HS-5 (cell line): ENCODE measurements around the gene RABGAP1L.
"Not testable (repeated sequence)": the region's sequence is repeated elsewhere in the genome, so short reads cannot be mapped to it uniquely, and the experiment has no call there.

Experiments used
- DNase-seq: peaks from one replicate; pipeline ENCODE4 v3.0.0-alpha.2; 2012; ENCODE audit warnings: low read depth

RABGAP1L gene

DNA sequence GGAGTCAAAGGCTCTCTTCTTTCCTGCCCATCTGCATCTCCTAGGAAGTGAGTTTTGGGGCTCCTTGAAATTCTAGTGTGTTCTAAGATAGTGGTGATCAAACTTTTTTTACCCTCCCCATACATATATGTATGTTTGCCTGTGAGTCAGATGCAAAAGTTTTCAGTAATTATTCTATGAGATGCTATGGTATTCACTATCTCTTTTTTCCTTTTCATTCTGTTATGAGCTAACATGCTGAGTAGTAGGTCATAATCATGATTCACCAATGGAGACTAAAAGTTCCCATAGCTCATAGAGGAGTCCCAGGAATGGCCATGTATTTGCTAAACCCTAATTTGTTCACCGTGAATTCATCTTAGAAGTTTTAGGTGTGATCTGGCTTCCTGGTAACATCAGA lies 424.0 kb downstream of the RABGAP1L start:
- DNase-seq = no peak

DNA sequence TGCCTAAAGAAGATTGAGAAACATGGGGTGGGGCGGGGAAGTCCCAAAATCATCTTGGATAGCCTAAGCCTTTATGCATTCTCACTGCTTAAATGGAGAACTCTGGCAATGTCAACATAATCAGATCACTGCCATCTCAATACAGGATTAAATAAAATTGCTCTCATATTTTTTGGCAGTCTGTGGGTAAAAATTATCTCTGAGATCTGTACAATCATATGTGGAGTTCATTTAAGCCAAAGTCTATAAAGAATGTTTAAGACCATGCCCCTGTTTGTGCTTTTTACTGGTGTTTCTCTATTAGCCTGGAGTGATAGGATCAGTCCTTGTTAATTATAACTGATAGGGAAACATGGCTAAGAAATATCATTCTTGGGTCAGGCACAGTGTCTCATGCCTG lies 424.8 kb downstream of the RABGAP1L start:
- no peak for DNase-seq

GRCh38 chr1:174588618-174589017 lies 429.3 kb downstream of the RABGAP1L start:
- DNase-seq = not testable (repeated sequence)

DNA sequence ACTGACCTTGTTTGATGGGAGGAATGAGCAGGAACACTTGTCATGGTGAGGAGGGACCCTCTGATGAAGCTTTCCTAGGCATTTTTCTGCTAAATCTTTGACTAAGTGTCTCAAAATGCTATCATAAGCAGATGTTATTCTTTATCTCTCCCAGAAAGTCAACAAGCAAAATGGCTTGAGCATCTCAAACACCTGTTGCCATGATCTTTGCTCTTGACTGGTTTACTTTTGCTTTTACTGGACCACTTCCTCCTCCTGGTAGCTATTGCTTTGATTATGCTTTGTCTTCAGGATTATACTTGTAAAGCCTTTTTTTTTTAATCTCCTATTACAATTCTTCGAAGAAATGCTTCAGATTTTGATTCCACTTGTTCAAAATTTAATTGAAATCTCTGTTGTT lies 445.9 kb downstream of the RABGAP1L start:
- DNase-seq = no peak

DNA sequence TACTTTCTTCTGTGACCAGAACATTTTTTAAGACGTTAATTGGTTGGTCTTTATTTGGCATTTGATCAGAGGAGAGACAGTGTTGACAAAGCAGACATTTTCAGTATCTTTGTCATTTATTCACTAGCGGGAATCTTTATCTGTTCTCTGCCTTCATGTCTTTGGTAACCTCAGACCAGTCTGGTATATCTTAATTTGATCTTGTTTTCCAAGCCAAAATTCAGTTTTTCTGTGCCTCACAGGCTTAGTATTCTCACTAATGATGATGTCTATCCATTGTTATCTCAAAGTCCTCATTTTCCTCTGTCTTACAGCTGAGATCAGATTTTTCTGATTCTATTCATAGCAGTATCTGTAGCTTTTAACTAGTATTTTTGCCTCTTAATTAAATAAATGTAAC lies 447.2 kb downstream of the RABGAP1L start:
- no peak for DNase-seq

DNA sequence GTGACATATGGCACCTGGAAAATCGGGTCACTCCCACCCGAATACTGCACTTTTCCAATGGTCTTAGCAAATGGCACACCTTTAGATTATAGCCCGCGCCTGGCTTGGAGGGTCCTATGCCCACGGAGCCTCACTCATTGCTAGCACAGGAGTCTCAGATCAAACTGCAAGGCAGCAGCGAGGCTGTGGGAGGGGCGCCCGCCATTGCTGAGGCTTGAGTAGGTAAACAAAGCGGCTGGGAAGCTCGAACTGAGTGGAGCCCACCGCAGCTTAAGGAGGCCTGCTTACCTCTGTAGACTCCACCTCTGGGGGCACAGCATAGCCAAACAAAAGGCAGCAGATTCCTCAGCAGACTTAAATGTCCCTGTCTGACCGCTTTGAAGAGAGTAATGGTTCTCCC lies 458.6 kb downstream of the RABGAP1L start:
- not testable (repeated sequence) for DNase-seq

- no peak for DNase-seq
These were observed 464.2 kb downstream of the RABGAP1L start for GRCh38 chr1:174623324-174624035.

DNA sequence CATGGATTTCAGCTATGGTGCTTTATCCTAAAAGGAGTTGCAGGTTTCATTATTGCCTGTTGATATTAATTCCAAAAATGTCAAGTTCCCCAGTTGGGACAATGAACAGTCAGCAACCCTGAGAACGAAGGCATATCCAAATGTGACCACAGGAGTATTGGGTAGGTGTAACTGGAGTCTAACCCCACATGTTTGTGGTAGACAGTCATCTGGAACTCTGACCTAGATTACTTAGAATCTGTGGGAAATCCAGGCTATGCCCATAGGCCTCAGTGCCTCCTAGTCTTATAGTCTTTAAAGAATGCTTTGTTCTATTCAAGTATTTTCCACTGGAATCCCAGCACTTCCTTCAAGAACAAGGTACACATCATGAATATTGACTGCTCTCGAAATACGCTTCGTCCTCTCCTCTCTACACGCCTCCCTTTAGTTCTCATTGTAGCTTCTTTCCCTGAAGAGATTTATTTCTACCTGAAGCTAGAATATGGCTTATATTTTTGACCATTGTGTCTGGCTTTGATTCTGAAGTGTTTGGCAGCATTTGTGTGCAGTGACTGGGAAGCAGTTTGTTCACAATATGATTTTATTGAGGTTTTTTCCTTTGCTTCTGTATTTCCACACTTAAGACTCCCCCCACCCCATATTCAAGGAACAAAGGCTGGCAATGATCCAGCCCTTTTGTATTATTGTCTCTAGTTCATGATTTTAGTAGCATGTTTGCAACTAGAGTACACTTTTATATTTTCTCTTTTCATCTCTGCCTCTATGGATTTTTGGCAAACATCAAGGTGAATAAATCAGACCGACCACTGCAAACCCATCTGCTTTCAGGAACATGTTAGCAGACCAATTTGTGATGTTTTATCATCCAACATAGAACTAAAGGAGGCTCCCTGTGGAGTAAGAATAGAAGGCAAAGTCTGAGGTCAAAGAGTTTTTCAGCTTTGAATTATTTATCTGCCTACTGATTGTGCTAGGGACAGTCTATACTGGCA lies 467.0 kb downstream of the RABGAP1L start:
- peak; percentile 23 for DNase-seq

GRCh38 chr1:174637487-174637886 lies 478.2 kb downstream of the RABGAP1L start:
- DNase-seq = no peak

- no peak for DNase-seq
These were observed 480.1 kb downstream of the RABGAP1L start for GRCh38 chr1:174639461-174639860.

DNA sequence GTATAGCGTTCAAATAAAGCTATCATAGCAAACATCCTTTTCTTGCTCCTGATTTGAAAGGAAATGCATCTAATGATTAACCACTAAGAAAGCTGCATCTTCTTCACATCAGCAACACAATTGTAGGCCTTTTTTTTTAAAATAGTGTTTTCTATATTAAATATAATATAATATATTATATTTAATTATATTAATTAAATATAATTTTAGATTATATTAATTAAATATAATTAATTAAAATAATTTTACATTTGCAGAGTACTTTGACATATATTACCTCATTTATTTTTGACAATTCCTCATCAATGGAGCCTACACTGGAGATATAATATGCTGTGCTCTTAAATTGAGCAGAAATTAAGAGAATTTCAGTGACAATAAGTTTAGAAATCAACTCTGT lies 481.5 kb downstream of the RABGAP1L start:
- no peak for DNase-seq

DNA sequence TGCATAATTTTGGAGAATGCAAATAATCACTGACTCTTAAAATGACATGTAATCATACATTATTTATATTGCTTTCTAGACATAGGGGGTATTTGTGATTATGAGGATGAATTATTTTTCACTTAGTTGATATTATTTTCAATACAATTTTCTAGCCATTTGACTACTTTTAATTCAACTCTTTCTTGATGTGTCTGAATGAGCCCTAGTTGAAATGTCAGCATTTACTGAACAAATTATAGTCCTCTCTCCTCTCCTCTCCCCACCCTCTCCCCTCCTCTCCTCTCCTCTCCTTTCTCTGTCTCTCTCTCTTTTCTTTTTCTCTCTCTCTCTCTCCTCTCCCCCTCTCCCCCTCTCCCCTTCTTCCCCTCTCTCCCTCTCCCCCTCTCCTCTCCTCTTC lies 483.1 kb downstream of the RABGAP1L start:
- no peak for DNase-seq

- DNase-seq = no peak
These were observed 483.9 kb downstream of the RABGAP1L start for GRCh38 chr1:174643206-174643605.

- DNase-seq = not testable (repeated sequence)
These were observed 490.3 kb downstream of the RABGAP1L start for GRCh38 chr1:174649572-174649971.

- no peak for DNase-seq
These were observed 493.4 kb downstream of the RABGAP1L start for GRCh38 chr1:174652569-174653280.

GRCh38 chr1:174654560-174654959 lies 495.2 kb downstream of the RABGAP1L start:
- DNase-seq = no peak

- DNase-seq = no peak
These were observed 497.2 kb downstream of the RABGAP1L start for GRCh38 chr1:174656409-174657059.

GRCh38 chr1:174657411-174657810 lies 498.1 kb downstream of the RABGAP1L start:
- DNase-seq = no peak

GRCh38 chr1:174657893-174658292 lies 498.6 kb downstream of the RABGAP1L start:
- no peak for DNase-seq

DNA sequence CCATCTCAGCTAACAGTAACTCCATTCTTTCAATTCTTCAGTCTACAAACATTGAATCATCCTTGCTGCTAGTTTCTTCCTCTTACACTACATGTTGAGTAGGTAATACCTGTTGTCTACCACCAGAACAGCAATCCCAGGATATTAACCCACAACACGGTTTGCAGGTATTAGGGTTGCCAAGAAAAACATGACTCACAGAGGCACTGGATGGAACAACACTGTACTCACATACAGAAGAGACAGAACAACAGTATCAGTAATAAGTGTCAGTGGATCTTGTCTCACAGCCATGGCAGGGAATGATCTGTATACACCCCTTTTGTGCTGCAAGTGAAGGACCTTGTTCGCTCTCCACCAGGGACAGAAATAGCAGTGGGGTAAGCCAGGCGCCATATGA lies 500.5 kb downstream of the RABGAP1L start:
- no peak for DNase-seq

DNA sequence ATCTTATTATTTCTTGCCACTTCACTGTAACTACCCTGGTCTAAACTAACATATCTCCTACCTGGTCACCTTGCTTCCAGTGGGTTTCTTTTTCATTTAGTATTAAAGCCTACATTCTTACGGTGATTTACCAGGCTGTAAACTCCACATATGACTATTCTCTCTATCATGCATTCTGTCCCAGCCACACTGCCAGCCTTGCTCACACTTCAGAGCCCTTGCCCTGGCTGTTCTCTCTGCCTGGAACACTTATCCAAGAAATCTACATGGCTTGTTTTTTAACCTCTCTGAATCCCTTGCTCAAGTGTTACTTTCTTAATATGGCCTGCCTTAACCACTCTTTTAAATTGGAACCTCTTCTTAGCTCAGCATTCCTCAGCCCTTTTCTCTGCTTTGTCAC lies 501.2 kb downstream of the RABGAP1L start:
- no peak for DNase-seq

GRCh38 chr1:174663358-174663757 lies 504.0 kb downstream of the RABGAP1L start:
- no peak for DNase-seq
